HG03354 (cell line): ENCODE data around the gene S100B.

Experiments used
- ATAC-seq: cut with Tn5 transposase; IDR thresholded peaks from one replicate; pipeline ENCODE4 v1.9.1; 2021; ENCODE audit warnings: mild to moderate bottlenecking; ENCODE audit not compliant: unreplicated experiment, poor library complexity, severe bottlenecking

The S100B gene

GRCh38 chr21:46549650-46550049, 55.2 kb downstream of the S100B start:
- no peak for ATAC-seq
